ENCODE results near the gene NTM.

NTM gene

GRCh38 chr11:131614631-131615030 lies 244.2 kb downstream of the NTM start:
- H3K9ac ChIP-seq (ENCODE audit: low read length in 2 of 2): no peak overlapping the region
- H3K4me3 ChIP-seq (ENCODE audit: low read length in 2 of 2): no peak overlapping the region
- no peaks in the 10 kb centered on the region for H3K9me3 ChIP-seq (ENCODE audit: control insufficient read depth in 2 of 2, low read length in 2 of 2)
- H3K27me3 ChIP-seq (ENCODE audit: control insufficient read depth in 1 of 2, insufficient read depth in 2 of 2, low read length in 2 of 2): peaks cover 0 to 4% of the 10 kb centered on the region in 2 donors
- H3K4me1 ChIP-seq (ENCODE audit: control insufficient read depth, insufficient read depth, low read length): no peaks in the 10 kb centered on the region
- no peak overlapping the region for H3K27ac ChIP-seq (ENCODE audit: low read length)
- H3K36me3 ChIP-seq (ENCODE audit: control insufficient read depth in 2 of 2, insufficient read depth in 2 of 2, low read length in 2 of 2): no peaks in the 10 kb centered on the region

GRCh38 chr11:131615611-131616010 lies 245.2 kb downstream of the NTM start:
- Histone ChIP-seq H3K27ac (ENCODE audit: low read length) (no peak overlapping the region), H3K36me3 (ENCODE audit: control insufficient read depth in 2 of 2, insufficient read depth in 2 of 2, low read length in 2 of 2) (no peaks in the 10 kb centered on the region), H3K9me3 (ENCODE audit: control insufficient read depth in 2 of 2, low read length in 2 of 2) (no peaks in the 10 kb centered on the region), H3K4me3 (ENCODE audit: low read length in 2 of 2) (no peak overlapping the region), H3K27me3 (ENCODE audit: control insufficient read depth in 1 of 2, insufficient read depth in 2 of 2, low read length in 2 of 2) (peaks cover 0 to 4% of the 10 kb centered on the region in 2 donors), H3K4me1 (ENCODE audit: control insufficient read depth, insufficient read depth, low read length) (no peaks in the 10 kb centered on the region), H3K9ac (ENCODE audit: low read length in 2 of 2) (no peak overlapping the region)

GRCh38 chr11:131616481-131617140 lies 246.2 kb downstream of the NTM start:
- Histone ChIP-seq H3K4me1 (ENCODE audit: control insufficient read depth, insufficient read depth, low read length) (no peaks in the 10 kb centered on the region), H3K27ac (ENCODE audit: low read length) (no peak overlapping the region), H3K9ac (ENCODE audit: low read length in 2 of 2) (no peak overlapping the region), H3K9me3 (ENCODE audit: control insufficient read depth in 2 of 2, low read length in 2 of 2) (no peaks in the 10 kb centered on the region), H3K4me3 (ENCODE audit: low read length in 2 of 2) (no peak overlapping the region), H3K27me3 (ENCODE audit: control insufficient read depth in 1 of 2, insufficient read depth in 2 of 2, low read length in 2 of 2) (peaks cover 0 to 4% of the 10 kb centered on the region in 2 donors), H3K36me3 (ENCODE audit: control insufficient read depth in 2 of 2, insufficient read depth in 2 of 2, low read length in 2 of 2) (no peaks in the 10 kb centered on the region)

- no peaks in the 10 kb centered on the region for H3K9me3 ChIP-seq (ENCODE audit: control insufficient read depth in 2 of 2, low read length in 2 of 2)
- H3K9ac ChIP-seq (ENCODE audit: low read length in 2 of 2): no peak overlapping the region
- no peak overlapping the region for H3K27ac ChIP-seq (ENCODE audit: low read length)
- H3K36me3 ChIP-seq (ENCODE audit: control insufficient read depth in 2 of 2, insufficient read depth in 2 of 2, low read length in 2 of 2): no peaks in the 10 kb centered on the region
- H3K4me1 ChIP-seq (ENCODE audit: control insufficient read depth, insufficient read depth, low read length): no peaks in the 10 kb centered on the region
- H3K27me3 ChIP-seq (ENCODE audit: control insufficient read depth in 1 of 2, insufficient read depth in 2 of 2, low read length in 2 of 2): peaks cover 0 to 4% of the 10 kb centered on the region in 2 donors
- no peak overlapping the region for H3K4me3 ChIP-seq (ENCODE audit: low read length in 2 of 2)
These were observed 247.8 kb downstream of the NTM start for GRCh38 chr11:131618201-131618600.

GRCh38 chr11:131622193-131622592 lies 251.8 kb downstream of the NTM start:
- Histone ChIP-seq H3K27me3 (ENCODE audit: control insufficient read depth in 1 of 2, insufficient read depth in 2 of 2, low read length in 2 of 2) (no peaks in the 10 kb centered on the region), H3K9ac (ENCODE audit: low read length in 2 of 2) (no peak overlapping the region), H3K27ac (ENCODE audit: low read length) (no peak overlapping the region), H3K36me3 (ENCODE audit: control insufficient read depth in 2 of 2, insufficient read depth in 2 of 2, low read length in 2 of 2) (no peaks in the 10 kb centered on the region), H3K4me1 (ENCODE audit: control insufficient read depth, insufficient read depth, low read length) (no peaks in the 10 kb centered on the region), H3K4me3 (ENCODE audit: low read length in 2 of 2) (no peak overlapping the region), H3K9me3 (ENCODE audit: control insufficient read depth in 2 of 2, low read length in 2 of 2) (no peaks in the 10 kb centered on the region)

- Histone ChIP-seq H3K36me3 (ENCODE audit: control insufficient read depth in 2 of 2, insufficient read depth in 2 of 2, low read length in 2 of 2) (no peaks in the 10 kb centered on the region), H3K9me3 (ENCODE audit: control insufficient read depth in 2 of 2, low read length in 2 of 2) (no peaks in the 10 kb centered on the region), H3K27me3 (ENCODE audit: control insufficient read depth in 1 of 2, insufficient read depth in 2 of 2, low read length in 2 of 2) (no peaks in the 10 kb centered on the region), H3K4me3 (ENCODE audit: low read length in 2 of 2) (no peak overlapping the region), H3K9ac (ENCODE audit: low read length in 2 of 2) (no peak overlapping the region), H3K27ac (ENCODE audit: low read length) (no peak overlapping the region), H3K4me1 (ENCODE audit: control insufficient read depth, insufficient read depth, low read length) (no peaks in the 10 kb centered on the region)
These were observed 254.1 kb downstream of the NTM start for GRCh38 chr11:131624531-131624930.

GRCh38 chr11:131626788-131627187 lies 256.4 kb downstream of the NTM start:
- no peak overlapping the region for H3K27ac ChIP-seq (ENCODE audit: low read length)
- H3K27me3 ChIP-seq (ENCODE audit: control insufficient read depth in 1 of 2, insufficient read depth in 2 of 2, low read length in 2 of 2): no peaks in the 10 kb centered on the region
- no peak overlapping the region for H3K9ac ChIP-seq (ENCODE audit: low read length in 2 of 2)
- H3K36me3 ChIP-seq (ENCODE audit: control insufficient read depth in 2 of 2, insufficient read depth in 2 of 2, low read length in 2 of 2): no peaks in the 10 kb centered on the region
- no peak overlapping the region for H3K4me3 ChIP-seq (ENCODE audit: low read length in 2 of 2)
- no peaks in the 10 kb centered on the region for H3K4me1 ChIP-seq (ENCODE audit: control insufficient read depth, insufficient read depth, low read length)
- H3K9me3 ChIP-seq (ENCODE audit: control insufficient read depth in 2 of 2, low read length in 2 of 2): no peaks in the 10 kb centered on the region

GRCh38 chr11:131628739-131629138 lies 258.3 kb downstream of the NTM start:
- H3K9me3 ChIP-seq (ENCODE audit: control insufficient read depth in 2 of 2, low read length in 2 of 2): peaks cover 2 to 3% of the 10 kb centered on the region in 2 donors
- no peak overlapping the region for H3K27ac ChIP-seq (ENCODE audit: low read length)
- no peaks in the 10 kb centered on the region for H3K4me1 ChIP-seq (ENCODE audit: control insufficient read depth, insufficient read depth, low read length)

GRCh38 chr11:131629925-131630540 lies 259.6 kb downstream of the NTM start:
- H3K36me3 ChIP-seq (ENCODE audit: control insufficient read depth in 2 of 2, insufficient read depth in 2 of 2, low read length in 2 of 2): no peaks in the 10 kb centered on the region
- H3K9me3 ChIP-seq (ENCODE audit: control insufficient read depth in 2 of 2, low read length in 2 of 2): peaks cover 2 to 3% of the 10 kb centered on the region in 2 donors
- no peaks in the 10 kb centered on the region for H3K27me3 ChIP-seq (ENCODE audit: control insufficient read depth in 1 of 2, insufficient read depth in 2 of 2, low read length in 2 of 2)
- H3K4me1 ChIP-seq (ENCODE audit: control insufficient read depth, insufficient read depth, low read length): no peaks in the 10 kb centered on the region
- H3K4me3 ChIP-seq (ENCODE audit: low read length in 2 of 2): no peak overlapping the region
- no peak overlapping the region for H3K9ac ChIP-seq (ENCODE audit: low read length in 2 of 2)
- H3K27ac ChIP-seq (ENCODE audit: low read length): no peak overlapping the region

More at GRCh38 chr11:131628739-131629138, 258.3 kb downstream of the NTM start:
- Histone ChIP-seq H3K9ac (ENCODE audit: low read length in 2 of 2) (no peak overlapping the region), H3K27me3 (ENCODE audit: control insufficient read depth in 1 of 2, insufficient read depth in 2 of 2, low read length in 2 of 2) (no peaks in the 10 kb centered on the region), H3K4me3 (ENCODE audit: low read length in 2 of 2) (no peak overlapping the region), H3K36me3 (ENCODE audit: control insufficient read depth in 2 of 2, insufficient read depth in 2 of 2, low read length in 2 of 2) (no peaks in the 10 kb centered on the region)

- peaks cover 2 to 3% of the 10 kb centered on the region in 2 donors for H3K9me3 ChIP-seq (ENCODE audit: control insufficient read depth in 2 of 2, low read length in 2 of 2)
- no peak overlapping the region for H3K4me3 ChIP-seq (ENCODE audit: low read length in 2 of 2)
- H3K9ac ChIP-seq (ENCODE audit: low read length in 2 of 2): no peak overlapping the region
- H3K36me3 ChIP-seq (ENCODE audit: control insufficient read depth in 2 of 2, insufficient read depth in 2 of 2, low read length in 2 of 2): no peaks in the 10 kb centered on the region
- H3K27ac ChIP-seq (ENCODE audit: low read length): no peak overlapping the region
- peaks cover 0 to 2% of the 10 kb centered on the region in 2 donors for H3K27me3 ChIP-seq (ENCODE audit: control insufficient read depth in 1 of 2, insufficient read depth in 2 of 2, low read length in 2 of 2)
- H3K4me1 ChIP-seq (ENCODE audit: control insufficient read depth, insufficient read depth, low read length): no peaks in the 10 kb centered on the region
These were observed 262.6 kb downstream of the NTM start for GRCh38 chr11:131632971-131633370.
